Measurements from ENCODE around the gene KCNH8.

- no peak for TF ChIP-seq BHLHE40 (IDR thresholded peaks at IDR 0.05; ENCODE audit: borderline replicate concordance)
- no peak for TF ChIP-seq FOXM1 (IDR thresholded peaks at IDR 0.05; ENCODE audit: borderline replicate concordance)
- TF ChIP-seq SP1 (IDR thresholded peaks at IDR 0.05): no peak
- TF ChIP-seq LEF1 (IDR thresholded peaks at IDR 0.05; ENCODE audit: borderline replicate concordance): no peak
- no peak for TF ChIP-seq HDGF (IDR thresholded peaks at IDR 0.05; ENCODE audit: borderline replicate concordance)
- TF ChIP-seq TARDBP (IDR thresholded peaks at IDR 0.05): no peak
Measured at GRCh38 chr3:19446138-19446537, 297.8 kb downstream of the KCNH8 start.
